ENCODE data around the gene ZNF221.
"Not testable (repeated sequence)": the region's sequence is repeated elsewhere in the genome, so short reads cannot be mapped to it uniquely, and the experiment has no call there.

ZNF221 gene

DNA sequence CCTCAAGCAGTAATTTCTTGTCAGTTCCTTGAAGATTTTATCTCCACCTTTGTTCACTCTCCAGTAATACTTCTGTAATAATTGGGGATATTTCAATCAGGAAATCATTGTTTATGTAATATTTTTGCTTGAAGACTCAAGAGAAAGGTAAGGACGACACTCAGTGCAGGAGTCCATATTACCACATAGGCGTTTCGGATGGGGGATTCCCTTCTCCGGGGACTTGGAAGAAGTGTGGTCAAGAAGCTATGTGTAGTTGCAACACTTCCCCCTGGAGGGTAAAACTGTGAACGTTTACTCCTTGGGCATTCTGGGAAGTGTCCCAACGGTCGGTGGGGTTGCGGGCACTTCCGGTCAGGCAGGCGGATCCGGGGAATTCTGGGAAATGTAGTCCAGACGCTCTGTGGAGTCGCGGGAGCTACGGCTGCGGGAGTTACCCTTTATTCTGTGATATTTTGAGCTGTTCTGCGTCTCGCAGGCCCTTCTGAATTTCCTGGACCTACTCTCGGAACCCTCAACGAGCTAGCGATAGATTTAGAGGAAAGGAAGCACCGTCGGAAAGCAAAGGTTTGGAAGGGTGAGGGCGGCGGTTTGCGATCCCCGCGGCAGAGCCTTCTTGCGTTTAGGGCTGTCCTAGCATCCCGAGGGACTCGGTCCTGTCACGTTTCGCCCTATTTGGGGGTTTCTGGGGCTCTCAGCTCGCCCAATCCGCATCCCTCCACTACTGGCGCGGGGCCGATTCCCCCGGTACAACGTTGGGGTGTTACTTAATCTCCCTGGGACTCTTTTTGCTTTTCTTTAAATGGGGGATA is at the start of gene ZNF221:
Gene ZNF221 (plus strand): TSS at position 395 of the 812 bp plus-strand sequence. CDS start 11,499 bp downstream, outside the sequence.
- peak; percentile 93 for DNase-seq

DNA sequence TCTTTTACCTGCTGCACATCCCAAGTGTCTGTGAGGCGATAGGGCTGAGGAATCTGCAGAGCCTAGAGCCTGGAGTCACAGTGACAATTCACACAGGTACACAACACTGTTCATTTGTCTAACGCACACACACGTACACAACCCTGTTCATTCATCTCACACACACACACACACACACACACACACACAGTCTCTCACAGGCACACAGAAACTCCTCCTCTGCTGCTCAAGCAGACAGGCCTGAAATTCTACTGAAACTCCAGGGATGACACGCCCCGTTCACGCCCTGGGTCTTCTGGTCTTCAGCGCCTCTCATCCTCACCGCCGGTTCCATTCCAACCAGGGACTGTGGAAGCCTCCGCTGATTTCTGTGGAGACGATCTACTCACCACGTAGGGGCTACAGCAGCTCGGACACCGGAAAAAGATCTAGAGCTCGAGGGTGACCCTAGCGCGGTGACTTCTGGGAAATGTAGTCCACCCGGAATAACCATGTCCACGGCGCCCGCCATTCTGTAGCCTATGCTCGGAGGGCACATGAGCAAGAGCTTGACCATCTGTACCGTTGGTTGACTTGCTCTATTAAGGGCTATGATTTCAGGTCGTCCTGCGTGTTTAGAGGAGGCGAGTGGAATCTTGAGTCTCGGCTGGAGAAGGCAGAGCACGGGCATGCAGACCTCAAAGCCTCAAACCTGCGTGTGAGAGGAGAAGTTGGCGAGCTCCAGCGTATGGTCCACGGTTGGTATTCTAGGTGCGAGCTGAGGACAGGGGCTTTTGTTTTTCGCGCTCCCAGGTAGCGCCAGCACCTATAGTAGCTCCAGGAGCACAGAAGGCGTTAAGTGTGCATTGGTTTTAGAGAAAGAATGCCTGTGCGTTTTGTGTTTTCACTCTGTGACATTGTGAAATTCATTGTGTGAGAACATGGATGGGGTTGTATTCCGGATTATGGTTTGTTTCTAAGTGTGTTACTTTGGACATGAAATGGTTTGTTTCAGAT is 49.3 kb upstream of the ZNF221 start:
- DNase-seq: peak; percentile 88

DNA sequence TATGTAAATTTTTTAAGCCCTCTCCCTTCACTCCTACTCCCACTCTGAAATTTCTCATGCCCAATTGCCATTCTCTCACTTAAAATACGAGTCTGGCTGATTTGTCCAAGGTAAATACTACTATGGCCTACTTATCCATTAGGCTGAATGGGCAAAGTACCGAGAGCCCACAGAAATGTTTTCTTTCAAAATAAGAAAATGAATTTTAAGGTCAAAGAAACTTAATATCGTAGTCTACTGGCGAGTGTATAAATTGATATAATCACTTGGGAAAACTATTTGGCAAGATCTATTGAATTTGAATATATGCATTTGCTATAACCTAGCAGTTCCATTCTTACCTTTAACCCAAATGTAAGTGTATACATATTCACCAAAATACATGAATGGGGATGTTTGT is 48.6 kb upstream of the ZNF221 start:
- no peak for DNase-seq

DNA sequence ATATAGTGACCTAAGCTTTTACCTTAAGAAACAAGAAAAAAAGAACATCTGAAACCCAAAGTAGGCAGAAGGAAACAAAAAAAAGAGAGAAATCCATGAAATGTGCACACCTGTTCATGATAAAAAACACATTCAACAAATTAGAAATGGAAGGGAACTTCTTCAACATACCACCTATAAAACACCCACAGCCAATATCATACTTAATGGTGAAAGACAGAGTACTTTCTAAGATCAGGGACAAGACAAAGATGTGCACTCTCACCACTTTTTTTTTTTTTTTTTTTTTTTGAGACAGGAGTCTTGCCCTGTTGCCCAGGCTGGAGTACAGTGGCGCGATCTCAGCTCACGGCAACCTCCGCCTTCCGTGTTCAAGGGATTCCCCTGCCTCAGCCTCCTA is 45.1 kb upstream of the ZNF221 start:
- DNase-seq: no peak

DNA sequence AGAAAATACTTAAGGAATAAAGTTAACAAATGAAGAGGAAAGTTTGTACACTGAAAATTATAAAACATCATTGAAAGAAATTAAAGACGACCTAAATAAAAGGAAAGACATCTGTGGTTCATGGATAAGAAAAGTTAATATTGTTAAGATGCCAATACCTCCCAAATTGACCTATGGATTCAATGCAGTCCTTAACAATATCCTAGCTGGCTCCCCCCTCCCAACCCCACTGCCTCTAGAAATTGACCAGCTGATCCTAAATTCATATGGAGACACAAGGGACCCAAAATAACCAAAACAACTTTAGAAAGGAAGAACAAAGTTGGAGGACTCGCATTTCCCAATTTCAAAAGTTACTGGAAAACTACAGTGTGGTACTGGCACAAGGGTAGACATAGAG is 44.3 kb upstream of the ZNF221 start:
- no peak for DNase-seq

DNA sequence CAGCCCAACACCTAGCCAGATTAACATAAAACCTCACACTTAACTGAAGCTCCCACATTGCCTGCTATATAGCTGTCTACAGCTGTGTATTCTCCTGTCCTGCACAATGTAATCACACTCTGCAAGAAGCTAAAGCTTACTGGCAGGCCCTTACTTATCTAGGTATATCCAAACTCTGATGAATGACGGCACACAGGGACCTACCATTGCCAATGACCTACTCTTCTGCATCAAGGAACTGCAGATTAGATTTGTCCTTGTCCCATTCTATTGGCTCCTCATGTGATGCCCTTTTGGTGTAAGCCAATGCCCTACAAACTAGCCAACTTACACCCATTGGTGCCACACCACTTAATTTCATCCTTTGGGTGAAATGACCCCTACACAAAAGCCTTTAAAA is 42.4 kb upstream of the ZNF221 start:
- no peak for DNase-seq

DNA sequence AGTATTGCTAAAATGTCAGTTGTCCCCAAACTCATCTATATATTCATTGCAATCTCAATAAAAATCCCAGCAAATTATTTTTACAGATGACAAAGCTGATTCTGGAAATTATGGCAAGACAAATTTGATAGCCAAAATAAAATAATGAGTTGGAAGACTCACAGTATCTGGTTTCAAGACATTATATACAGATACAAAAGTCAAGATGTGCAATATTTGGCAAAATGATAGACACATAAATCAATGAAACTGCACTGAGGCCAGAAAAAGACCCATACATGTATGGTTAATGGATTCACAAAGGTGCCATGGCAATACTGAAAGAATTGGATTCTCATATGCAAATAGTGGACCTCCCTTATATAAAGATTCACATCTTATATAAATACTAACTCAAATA is 40.1 kb upstream of the ZNF221 start:
- no peak for DNase-seq

DNA sequence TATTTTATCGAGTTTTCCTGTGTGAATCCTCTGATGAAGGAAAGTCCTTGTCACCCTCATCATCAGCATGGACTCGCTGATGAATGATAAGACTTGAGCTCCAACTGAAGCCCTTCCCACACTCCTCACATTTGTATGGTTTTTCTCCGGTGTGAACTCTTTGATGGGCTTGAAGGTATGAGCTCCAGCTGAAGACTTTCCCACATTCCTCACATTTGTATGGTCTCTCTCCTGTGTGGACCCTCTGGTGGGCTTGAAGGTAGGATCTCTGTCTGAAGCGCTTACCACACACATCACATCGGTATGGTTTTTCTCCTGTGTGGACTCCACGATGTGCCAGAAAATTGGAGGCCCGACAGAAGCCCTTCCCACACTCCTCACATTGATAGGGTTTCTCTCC is 37.6 kb upstream of the ZNF221 start:
- no peak for DNase-seq

DNA sequence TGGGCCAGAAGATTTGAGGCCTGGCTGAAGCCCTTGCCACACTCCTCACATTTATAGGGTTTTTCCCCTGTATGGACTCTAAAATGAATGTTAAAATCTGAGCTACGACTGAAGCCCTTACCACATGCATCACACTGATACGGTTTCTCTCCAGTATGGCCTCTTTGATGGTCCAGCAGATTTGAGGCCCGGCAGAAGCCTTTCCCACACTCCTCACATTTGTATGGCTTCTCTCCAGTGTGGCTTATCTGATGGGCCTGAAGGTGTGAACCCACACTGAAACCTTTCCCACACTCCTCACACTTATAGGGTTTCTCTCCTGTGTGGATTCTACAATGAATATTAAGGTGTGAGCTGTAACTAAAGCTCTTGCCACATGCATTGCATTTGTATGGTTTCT is 37.0 kb upstream of the ZNF221 start:
- no peak for DNase-seq

DNA sequence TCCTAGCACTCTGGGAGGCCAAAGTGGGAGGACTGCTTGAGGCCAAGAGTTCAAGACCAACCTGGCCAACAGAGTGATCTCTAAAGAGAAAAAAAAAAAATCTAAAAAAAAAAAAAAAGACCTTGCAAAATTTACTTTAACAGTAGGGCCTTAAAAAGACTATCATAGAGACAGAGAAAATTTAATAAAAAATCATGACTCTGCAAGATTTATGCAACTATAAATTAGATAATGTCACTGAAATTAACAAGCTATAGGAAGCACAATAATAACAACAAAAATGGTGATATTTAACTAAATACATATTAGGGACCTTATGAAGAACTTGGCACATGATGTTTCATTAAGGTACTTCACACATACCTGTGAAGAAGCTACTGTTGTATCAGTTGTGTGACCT is 27.2 kb upstream of the ZNF221 start:
- no peak for DNase-seq

DNA sequence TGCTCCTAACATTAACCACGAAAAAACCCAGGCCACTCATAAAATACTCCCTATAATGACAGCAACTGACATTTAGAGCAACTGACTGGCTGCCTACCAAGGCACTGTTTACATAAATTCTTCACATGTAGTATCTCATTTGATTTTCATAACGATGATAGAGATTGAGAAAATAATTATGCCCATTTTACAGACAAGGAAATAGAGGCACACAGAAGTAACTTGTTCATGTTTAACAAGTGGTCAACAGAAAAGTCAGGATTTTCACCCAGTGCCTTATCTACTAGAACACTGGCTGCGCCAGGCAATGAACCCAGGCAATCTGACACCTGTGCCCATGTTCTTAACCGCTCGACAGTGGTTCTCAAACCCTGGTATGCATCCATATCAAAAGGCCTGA is 22.2 kb upstream of the ZNF221 start:
- no peak for DNase-seq

DNA sequence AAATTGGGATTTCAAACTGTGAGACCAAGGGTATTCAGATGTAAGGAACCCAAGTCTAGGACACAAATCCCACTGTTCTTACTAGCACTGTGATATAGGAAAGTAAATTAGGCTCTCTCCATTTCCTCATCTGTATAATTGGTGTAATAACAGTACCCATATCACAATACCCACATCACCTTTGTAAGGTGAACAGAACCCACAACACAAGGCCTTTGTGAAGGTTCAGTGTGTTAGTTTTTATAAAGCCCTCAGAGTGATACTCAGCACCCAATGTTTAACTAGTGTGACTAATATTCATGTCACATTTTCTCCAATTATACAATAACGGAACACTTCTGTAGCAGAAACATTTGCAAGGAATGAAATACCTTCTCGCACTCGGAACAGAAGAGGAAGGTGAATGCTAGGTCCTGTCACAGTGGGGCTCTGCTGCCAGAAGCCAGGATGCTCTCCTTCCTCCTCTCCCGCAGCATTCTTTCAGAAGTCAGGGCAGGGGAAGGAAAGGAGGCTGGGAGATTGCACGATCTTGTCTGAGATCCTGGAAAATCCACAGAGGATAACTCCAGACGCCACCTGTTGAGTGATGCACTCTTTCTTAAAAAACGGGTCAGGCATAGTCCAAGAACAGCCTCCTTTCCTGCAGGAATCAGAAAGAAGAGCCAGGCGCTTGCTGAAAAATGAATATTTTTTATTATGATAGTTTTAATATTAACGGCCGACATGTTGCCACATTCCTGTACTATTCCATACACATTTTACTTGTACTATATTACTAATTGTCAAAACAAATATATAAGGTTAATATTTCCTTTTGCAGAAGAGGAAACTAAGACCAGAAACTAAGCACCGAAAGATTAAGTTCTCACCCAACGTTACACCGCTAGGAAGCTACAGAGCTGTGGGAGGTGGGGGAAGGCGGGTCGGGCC is 16.7 kb upstream of the ZNF221 start:
- no peak for DNase-seq

DNA sequence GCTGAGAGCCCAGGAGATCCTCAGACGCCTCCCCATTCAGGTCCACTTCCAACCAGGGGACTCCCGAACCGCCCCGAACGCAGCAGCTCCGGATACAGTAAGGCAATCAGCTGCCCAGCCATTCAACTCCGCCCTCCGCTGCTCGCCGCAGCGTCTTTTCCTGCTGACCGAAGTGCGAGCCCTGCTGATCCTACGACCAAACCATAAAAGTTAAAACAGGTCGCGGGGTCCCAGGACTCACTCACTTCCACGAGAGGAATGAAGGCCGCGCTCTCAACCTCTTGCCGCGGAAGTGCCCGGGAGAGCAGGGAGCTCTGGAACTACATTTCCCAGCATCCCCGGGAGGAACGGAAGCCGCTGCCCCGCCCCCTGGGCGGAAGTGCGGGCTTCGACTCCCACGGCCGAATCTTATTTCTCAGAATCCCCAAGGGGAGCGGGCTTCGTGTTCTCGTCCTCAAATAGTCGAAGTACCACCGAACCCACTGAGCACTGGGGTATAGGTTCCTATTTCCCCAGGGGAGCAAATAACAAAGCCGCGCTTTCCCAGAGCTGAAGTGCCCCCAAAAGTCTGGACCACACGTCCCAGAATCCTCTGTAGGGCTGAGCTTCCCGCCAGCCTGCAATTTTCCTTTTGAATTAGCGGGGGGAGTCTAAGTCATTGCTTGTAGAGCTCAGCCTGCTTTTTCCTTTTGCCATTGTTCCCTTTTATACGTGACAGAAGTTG is 15.9 kb upstream of the ZNF221 start, which contains the start of gene ZNF45:
Gene ZNF45 (minus strand): TSS at position 298 of the 724 bp plus-strand sequence. CDS start 13,097 bp downstream, outside the sequence.
- peak; percentile 95 for DNase-seq

DNA sequence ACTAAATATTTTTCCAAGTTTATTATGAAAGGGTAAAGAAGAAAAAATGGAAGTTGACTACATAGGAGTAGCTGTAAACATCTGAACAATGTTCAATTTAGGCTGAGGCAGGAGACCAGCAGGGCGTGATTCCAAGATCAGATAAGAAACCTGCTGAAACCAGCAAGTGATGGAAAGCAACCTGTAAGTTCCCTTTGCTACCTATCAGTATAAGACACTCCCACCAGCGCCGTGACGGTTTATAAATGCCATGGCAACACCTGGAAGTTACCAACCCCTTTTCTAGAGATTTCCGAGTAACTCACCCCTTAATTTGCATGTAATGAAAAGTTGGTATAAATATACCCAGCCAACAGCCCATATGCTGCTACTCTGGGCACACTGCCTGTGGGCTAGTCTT is 14.8 kb upstream of the ZNF221 start:
- no peak for DNase-seq

DNA sequence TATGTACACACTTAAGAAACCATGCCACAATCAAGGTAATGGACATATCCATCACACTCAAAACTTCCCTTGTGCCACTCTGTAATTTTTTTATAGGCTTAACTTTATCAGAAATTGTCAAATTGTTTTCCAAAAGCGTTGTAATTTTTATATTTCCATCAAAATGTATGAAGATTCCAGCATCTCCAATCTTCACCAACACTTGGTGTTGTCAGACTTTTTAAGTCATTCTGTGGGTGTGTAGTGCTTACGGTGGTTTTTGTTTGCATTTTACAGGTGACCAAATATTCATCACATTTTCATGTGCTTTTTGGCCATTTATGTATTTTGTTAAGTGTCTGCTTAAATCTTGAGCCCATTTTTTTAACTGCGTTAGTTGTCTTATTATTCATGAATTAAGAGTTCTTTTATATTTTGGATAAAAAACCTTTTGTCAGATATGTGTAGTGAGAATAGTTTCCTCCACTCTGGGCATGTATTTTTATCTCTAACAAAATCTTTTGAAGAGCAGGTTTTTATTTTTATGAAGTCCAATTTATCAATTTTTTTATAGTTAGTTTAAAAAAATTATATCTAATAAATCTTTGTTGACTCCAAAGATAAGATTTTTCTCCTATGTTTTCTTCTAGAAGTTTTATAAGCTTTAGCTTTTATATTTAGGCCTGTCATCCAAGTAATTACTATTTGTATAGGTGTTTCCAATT is 11.3 kb upstream of the ZNF221 start:
- DNase-seq: no peak

DNA sequence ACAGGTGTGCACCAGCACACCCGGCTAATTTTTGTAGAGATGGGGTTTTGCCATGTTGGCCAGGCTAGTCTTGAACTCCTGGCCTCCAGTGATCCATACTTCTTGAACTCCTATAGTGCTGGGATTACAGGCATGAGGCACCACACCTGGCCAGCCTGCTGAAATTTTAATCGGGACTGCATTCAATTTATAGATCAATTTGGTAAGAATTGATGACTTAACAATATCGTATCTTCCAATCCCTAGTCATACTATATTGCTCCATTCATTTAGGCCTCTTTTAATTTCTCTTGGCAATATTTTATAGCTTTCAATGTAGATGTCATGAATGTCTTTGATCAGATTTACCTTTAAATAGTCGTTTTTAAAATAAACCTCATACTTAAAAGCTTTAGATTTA is 10.3 kb upstream of the ZNF221 start:
- no peak for DNase-seq

DNA sequence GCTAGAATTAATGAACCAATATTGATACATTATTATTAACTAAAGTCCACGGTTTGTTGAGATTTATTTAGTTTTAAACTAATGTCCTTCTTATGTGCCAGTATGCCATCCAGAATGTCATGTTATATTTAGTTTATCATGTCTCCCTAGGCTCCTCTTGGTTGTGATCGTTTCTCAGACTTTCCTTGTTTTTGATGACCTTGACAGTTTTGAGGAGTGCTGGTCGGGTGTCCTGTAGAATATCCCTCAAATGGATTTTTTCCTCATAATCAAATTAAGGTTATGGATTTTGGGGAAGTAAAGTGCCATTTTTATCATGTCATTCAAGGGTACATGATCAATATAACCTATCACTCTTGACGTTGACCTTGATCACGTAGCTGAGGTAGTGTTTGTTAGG is 9.8 kb upstream of the ZNF221 start:
- DNase-seq: no peak

DNA sequence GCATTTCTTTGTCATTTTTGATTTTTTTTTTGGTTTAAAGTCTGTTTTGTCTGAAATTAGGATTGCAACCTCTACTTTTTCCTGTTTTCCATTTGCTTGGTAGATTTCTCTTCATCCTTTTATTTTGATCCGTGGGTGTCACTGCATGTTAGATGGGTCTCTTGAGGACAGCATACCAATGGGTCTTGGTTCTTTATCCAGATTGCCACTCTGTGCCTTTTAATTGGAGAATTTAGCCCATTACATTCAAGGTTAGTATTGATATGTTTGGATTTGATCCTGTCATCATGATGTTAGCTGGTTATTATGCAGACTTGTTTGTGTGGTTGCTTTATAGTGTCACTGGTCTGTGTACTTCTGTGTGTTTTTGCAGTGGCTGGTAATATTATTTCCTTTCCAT is 3.6 kb upstream of the ZNF221 start:
- not testable (repeated sequence) for DNase-seq

DNA sequence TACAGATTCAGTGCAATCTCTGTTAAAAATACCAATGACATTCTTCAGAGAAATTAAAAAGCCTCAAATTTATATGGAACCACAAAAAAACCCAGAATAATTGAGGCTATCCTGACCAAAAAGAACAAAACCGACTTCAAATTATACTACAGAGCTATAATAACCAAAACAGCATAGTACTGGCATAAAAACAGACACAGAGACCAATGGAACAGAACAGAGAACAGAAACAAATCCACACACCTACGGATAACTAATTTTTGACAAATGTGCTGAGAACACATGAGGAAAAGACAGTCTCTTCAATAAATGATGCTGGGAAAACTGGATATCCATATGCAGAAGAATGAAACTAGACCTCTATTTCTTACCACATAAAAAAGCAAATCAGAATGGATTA is 1.2 kb upstream of the ZNF221 start:
- DNase-seq: not testable (repeated sequence)

DNA sequence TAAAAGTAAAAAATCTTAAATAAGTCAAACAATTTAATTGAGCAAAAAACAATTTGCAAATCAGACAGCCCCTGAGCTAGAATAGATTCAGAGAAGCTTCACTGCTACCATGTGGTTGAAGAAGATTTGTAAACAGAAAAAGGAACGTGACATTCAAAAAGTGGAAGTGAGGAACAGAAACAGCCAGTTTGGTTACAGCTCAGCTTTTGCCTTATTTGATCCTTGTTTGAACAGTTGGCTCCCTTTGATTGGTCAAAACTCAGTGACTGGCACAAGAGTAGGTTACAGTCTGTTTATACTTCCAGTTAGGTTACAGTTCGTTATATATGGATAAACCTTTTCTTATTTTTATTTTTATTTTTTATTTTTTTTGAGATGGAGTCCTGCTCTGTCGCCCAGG is 5.8 kb downstream of the ZNF221 start:
- DNase-seq: no peak

DNA sequence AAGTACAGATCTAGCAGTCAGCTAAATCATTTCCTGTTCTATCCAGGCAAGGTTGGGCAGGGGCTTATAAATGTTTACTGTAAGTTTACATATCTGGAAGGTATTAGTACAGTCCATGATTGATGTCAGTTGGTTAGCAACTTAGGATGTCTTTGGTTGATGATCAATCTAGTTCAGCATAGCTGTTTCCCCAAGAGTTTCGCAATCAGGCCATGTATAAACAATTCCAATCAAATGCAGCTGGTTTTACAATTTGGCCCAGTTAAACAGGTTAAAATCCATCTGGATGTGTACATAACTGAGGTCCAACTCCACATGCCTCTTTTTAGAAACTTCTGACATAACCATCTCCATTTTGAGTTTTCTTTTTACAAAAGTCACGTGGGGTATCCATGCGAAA is 6.9 kb downstream of the ZNF221 start:
- no peak for DNase-seq

Measured in right hindlimb (tissue), 1 donor.